SK-N-SH (cell line): ENCODE data around the gene LRRC27.

Experiments
- CHD2 ChIP-seq: fragments of 150-350 bp; IDR thresholded peaks from 2 replicates; pipeline ENCODE4 v1.6.1; 2018; ENCODE audit warnings: low read length; ENCODE audit not compliant: partially characterized antibody
- CTCF ChIP-seq: fragments of 200-600 bp; sonication (generic); IDR thresholded peaks from 2 replicates; pipeline ENCODE4 v1.6.1; 2017; ENCODE audit warnings: antibody characterized with exemption, mild to moderate bottlenecking, moderate library complexity
- EP300 ChIP-seq, 2 experiments: IDR thresholded peaks; 2 replicates each; pipeline versions ENCODE4 v1.4.0 to v1.6.1; 2012; ENCODE audit warnings: borderline replicate concordance in 1 of 2, low read depth in 1 of 2, low read length in 1 of 2
- FOXM1 ChIP-seq: IDR thresholded peaks from 2 replicates; pipeline ENCODE4 v1.4.0; 2012; ENCODE audit warnings: low read depth, mild to moderate bottlenecking
- MAX ChIP-seq: IDR thresholded peaks from 2 replicates; pipeline ENCODE4 v1.4.0; 2012; ENCODE audit warnings: low read depth
- MXI1 ChIP-seq: IDR thresholded peaks from 2 replicates; pipeline ENCODE4 v1.6.1; 2012; ENCODE audit warnings: mild to moderate bottlenecking, low read depth, low read length, improper control_type of control experiment
- PBX3 ChIP-seq: IDR thresholded peaks from 2 replicates; pipeline ENCODE4; 2012
- POLR2AphosphoS5 ChIP-seq: IDR thresholded peaks from 2 replicates; pipeline ENCODE4 v1.6.1; 2012; ENCODE audit warnings: low read depth, low read length
- RCOR1 ChIP-seq: fragments of 150-350 bp; IDR thresholded peaks from 2 replicates; pipeline ENCODE4 v1.6.1; 2017; ENCODE audit warnings: antibody characterized with exemption, low read length
- SMC3 ChIP-seq: IDR thresholded peaks from 2 replicates; pipeline ENCODE4 v1.6.1; 2012; ENCODE audit warnings: low read depth, low read length, improper control_type of control experiment
- TAF1 ChIP-seq: IDR thresholded peaks from 2 replicates; pipeline ENCODE4 v1.6.1; 2012; ENCODE audit warnings: low read depth, mild to moderate bottlenecking, low read length, moderate library complexity, borderline replicate concordance

GRCh38 chr10:132376394-132376851 lies 44.4 kb downstream of the LRRC27 start:
- TF ChIP-seq POLR2AphosphoS5 = no peak
- no peak for TF ChIP-seq FOXM1
- TF ChIP-seq CTCF = no peak
- TF ChIP-seq MXI1 = no peak
- TF ChIP-seq MAX = no peak
- no peak for TF ChIP-seq CHD2
- no peak for TF ChIP-seq EP300 (IDR thresholded peaks at IDR 0.05; ENCODE audit: borderline replicate concordance in 1 of 2, low read depth in 1 of 2, low read length in 1 of 2)
- TF ChIP-seq TAF1 = no peak
- no peak for TF ChIP-seq SMC3
- TF ChIP-seq PBX3 = no peak
- TF ChIP-seq RCOR1 = no peak
